HUES6 (cell line): ENCODE measurements around the gene ANKRD13B.
"Not testable (repeated sequence)": the region's sequence is repeated elsewhere in the genome, so short reads cannot be mapped to it uniquely, and the experiment has no call there.

Source experiments
- H3K27ac ChIP-seq: 2 replicates; pipeline ENCODE4 v1.7.0; 2013; ENCODE audit warnings: low read depth, mild to moderate bottlenecking, low read length, inconsistent platforms
- H3K27me3 ChIP-seq: 2 replicates; pipeline ENCODE4 v1.6.1; 2013; ENCODE audit warnings: low read length; ENCODE audit not compliant: control insufficient read depth, insufficient read depth
- H3K36me3 ChIP-seq: 2 replicates; pipeline ENCODE4 v1.6.1; 2013; ENCODE audit warnings: low read length; ENCODE audit not compliant: control insufficient read depth, insufficient read depth
- H3K4me1 ChIP-seq: 2 replicates; pipeline ENCODE4 v1.6.1; 2013; ENCODE audit warnings: low read length; ENCODE audit not compliant: control insufficient read depth, insufficient read depth
- H3K4me3 ChIP-seq: 2 replicates; pipeline ENCODE4 v1.5.1; 2013; ENCODE audit warnings: low read depth, low read length
- H3K9ac ChIP-seq: one replicate; pipeline ENCODE4 v1.6.1; 2013; ENCODE audit warnings: mild to moderate bottlenecking, low read length
- H3K9me3 ChIP-seq: 2 replicates; pipeline ENCODE4 v1.6.1; 2013; ENCODE audit warnings: low read depth, low read length; ENCODE audit not compliant: control insufficient read depth, insufficient read depth

The ANKRD13B gene

DNA sequence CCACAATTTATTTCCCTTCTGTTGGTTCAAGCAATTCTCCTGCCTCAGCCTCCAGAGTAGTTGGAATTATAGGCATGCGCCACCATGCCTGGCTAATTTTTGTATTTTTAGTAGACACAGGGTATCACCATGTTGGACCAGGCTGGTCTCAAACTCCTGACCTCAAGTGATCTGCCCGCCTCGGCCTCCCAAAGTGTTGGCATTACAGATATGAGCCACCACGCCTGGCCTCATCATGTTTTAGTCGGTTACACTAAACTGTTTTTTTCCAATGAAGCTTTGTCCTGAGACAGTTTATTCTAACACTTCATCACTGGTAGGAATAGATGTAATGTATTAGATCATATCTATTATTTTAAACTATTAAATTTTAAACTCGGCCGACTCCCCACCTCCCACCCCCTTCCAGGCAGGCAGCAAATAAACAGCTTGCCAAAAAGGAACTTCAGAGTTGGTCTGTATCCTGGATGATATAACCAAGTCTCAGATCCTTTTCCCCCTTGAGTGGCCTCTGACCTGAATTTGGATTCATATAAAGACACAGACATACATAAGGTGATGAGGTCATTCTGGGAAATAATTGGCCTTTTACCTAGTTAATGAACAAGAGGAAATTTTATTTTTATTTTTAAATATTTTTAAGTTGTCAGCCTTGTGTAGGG lies 48.2 kb downstream of the ANKRD13B start:
- peaks cover 4% of the 10 kb centered on the region; the same call in 1 of the 2 replicates for H3K36me3 ChIP-seq
- H3K9me3 ChIP-seq: no peaks in the 10 kb centered on the region
- no peaks in the 10 kb centered on the region for H3K27me3 ChIP-seq
- H3K9ac ChIP-seq: no peak overlapping the region
- H3K4me3 ChIP-seq: no peak overlapping the region
- H3K4me1 ChIP-seq: peaks cover 19% of the 10 kb centered on the region
- H3K27ac ChIP-seq: no peak overlapping the region

DNA sequence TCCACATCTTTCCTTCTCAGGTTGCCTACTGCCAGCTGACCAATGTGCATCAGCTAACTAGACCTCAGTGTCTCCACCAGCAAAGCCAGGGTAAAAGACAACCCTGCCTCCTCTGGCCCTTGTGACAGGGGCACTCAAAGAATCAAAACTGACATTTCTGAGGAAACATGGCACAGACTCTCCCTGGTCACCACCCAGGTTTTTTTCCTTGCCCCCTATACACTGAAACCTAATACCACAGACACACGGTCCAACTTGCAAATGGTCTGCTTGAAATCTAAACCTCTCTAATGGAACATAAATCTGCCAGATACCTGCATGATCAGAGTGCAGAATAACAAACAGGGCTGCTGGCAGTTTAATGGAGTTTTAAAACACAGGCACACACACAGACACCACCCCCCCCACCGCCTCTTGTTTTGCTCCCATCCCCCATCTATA lies 49.3 kb downstream of the ANKRD13B start:
- no peaks in the 10 kb centered on the region for H3K36me3 ChIP-seq
- H3K27me3 ChIP-seq: no peaks in the 10 kb centered on the region
- H3K9me3 ChIP-seq: no peaks in the 10 kb centered on the region
- H3K27ac ChIP-seq: no peak overlapping the region
- H3K4me3 ChIP-seq: no peak overlapping the region
- peaks cover 19% of the 10 kb centered on the region for H3K4me1 ChIP-seq
- H3K9ac ChIP-seq: no peak overlapping the region

DNA sequence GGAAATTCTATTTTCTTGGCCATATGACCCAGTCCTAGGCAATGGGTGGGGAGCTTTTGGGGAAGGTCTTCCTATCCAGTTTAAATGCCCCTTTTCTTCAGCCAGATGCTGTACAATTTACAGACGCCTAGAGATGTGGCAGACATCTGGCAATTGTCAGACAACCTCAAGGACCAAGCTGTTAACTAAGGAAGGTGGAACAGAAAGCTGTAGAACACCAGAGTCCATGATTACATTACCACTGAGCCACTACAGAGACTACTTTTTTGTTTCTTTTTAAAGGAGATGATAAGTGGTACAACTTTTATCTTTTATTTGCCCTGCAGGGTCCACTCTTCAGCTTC lies 50.9 kb downstream of the ANKRD13B start:
- Histone ChIP-seq H3K9me3 (no peaks in the 10 kb centered on the region), H3K4me1 (peaks cover 19% of the 10 kb centered on the region), H3K27me3 (no peaks in the 10 kb centered on the region), H3K4me3 (no peak overlapping the region), H3K9ac (no peak overlapping the region), H3K27ac (no peak overlapping the region), H3K36me3 (no peaks in the 10 kb centered on the region)

DNA sequence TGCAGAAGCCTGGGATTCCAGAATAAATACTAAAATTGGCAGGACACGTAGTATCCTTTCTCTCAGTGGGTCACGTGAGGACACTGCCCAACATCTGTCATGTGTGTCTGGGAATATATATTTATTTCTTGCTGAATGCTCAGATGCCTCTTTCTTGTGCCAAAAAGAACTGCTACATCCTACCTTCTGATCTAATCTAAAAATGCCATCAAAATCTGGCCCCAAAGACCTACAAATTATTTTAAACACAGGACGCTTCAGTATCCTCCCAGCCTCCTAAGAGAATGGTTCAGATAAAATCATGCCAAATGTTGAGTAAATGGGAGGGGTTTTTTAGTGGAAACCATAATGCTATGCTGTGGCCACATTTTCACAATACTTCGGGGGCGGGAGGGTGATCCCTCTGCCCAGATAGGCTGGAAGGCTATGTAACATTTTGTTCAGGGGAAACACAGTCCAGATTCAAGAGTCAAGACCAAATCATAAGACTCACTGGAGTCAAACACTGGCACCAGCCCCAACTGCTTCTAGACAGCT lies 52.7 kb downstream of the ANKRD13B start:
- Histone ChIP-seq H3K36me3 (no peaks in the 10 kb centered on the region), H3K9me3 (no peaks in the 10 kb centered on the region), H3K4me1 (peaks cover 8% of the 10 kb centered on the region; the same call in 1 of the 2 replicates), H3K9ac (no peak overlapping the region), H3K27ac (no peak overlapping the region), H3K4me3 (no peak overlapping the region), H3K27me3 (no peaks in the 10 kb centered on the region)

DNA sequence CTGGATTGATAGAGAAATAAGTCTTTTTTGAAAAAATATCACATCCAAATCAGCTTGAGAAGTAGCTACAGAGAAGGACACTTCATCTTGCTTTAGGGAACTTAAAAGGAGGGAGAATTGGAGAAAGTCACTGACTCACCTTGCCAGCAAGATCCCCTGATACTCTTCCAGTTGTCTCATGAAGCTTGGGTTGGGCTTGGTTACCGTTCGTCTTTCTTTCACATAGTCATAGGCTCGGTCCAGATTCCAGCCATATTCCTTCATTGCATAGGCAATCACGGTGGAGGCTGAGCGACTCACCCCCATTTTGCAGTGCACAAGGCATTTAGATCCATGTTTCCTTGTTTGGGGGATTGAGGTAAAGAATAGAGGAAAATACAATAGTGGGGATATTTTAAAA lies 55.1 kb downstream of the ANKRD13B start:
- H3K27me3 ChIP-seq: no peaks in the 10 kb centered on the region
- no peaks in the 10 kb centered on the region for H3K9me3 ChIP-seq
- H3K4me1 ChIP-seq: no peaks in the 10 kb centered on the region
- H3K4me3 ChIP-seq: no peak overlapping the region
- H3K9ac ChIP-seq: no peak overlapping the region
- no peak overlapping the region for H3K27ac ChIP-seq
- H3K36me3 ChIP-seq: no peaks in the 10 kb centered on the region

DNA sequence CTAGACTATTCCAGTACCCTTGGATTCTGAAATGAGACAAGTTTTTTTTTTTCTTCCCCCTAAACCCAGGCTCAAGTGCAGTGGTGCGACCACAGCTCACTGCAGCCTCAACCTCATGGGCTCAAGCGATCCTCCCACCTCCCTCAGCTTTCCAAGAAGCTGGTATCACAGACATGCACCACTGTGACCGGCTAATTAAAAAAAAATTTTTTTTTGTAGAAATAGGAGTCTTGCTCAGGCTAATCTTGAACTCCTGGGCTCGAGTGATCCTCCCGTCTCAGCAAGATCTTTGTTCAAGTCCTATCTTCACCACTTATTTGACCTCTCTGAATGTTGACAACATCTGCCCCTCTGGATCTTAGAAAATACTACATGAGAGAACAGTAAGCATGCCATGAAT lies 56.4 kb downstream of the ANKRD13B start:
- no peak overlapping the region for H3K9ac ChIP-seq
- no peaks in the 10 kb centered on the region for H3K36me3 ChIP-seq
- no peaks in the 10 kb centered on the region for H3K4me1 ChIP-seq
- H3K27ac ChIP-seq: no peak overlapping the region
- no peaks in the 10 kb centered on the region for H3K9me3 ChIP-seq
- H3K4me3 ChIP-seq: no peak overlapping the region
- H3K27me3 ChIP-seq: no peaks in the 10 kb centered on the region

DNA sequence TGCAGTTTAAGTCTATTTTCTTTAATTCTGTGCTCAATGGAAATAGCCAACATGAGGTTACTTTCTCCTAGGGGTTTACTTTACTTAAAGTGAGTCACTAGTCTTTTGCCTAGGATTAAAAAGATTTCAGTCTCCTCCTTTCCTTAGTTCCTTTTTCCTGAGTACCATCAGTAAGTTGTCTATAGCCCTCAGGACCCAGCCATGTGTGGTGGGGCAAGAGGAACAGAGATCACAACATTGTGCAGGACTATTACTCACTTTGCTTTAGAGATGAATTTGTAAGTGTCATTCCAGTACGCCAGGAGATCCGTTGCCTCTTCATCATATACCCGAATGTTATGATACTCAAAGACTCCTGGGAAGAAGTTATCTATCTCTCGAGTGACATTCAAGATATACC lies 57.5 kb downstream of the ANKRD13B start:
- no peak overlapping the region for H3K27ac ChIP-seq
- no peaks in the 10 kb centered on the region for H3K9me3 ChIP-seq
- H3K27me3 ChIP-seq: no peaks in the 10 kb centered on the region
- no peak overlapping the region for H3K4me3 ChIP-seq
- no peaks in the 10 kb centered on the region for H3K36me3 ChIP-seq
- no peak overlapping the region for H3K9ac ChIP-seq
- H3K4me1 ChIP-seq: no peaks in the 10 kb centered on the region

DNA sequence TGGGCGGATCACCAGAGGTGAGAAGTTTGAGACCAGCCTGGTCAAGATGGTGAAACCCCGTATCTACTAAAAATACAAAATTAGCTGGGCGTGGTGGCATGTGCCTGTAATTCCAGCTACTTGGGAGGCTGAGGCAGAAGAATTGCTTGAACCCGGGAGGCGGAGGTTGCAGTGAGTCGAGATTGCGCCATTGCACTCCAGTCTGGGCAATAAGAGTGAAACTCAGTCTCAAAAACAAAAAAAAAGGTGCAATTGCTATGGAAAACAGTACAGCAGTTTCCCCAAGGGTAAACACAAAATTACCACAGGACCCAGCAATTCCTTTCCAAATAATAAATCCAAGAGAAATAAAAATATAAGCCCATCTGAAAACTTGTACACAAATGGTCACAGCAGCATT lies 59.0 kb downstream of the ANKRD13B start:
- not testable (repeated sequence) for H3K4me3 ChIP-seq, H3K36me3 ChIP-seq, H3K9ac ChIP-seq, H3K4me1 ChIP-seq, H3K9me3 ChIP-seq, H3K27me3 ChIP-seq, H3K27ac ChIP-seq

DNA sequence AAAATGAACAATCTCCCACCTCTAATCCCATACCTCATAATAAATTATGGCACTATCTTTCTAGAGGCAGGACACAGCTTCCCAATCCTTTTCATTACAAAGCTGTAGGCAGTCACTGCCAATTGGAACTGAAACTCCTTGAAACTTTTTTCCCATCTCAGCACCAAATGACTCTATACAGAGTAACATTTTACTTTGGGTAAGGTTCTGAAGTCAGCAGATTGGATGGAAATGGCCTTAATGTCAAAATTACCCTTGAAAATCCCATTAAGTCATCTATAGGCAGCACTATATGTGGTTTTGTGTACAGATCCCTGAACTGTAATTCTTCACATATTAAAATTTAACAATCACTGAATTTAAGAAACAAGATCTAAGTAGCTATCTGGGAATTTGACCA lies 60.0 kb downstream of the ANKRD13B start:
- Histone ChIP-seq H3K4me1 (no peaks in the 10 kb centered on the region), H3K36me3 (no peaks in the 10 kb centered on the region), H3K4me3 (no peak overlapping the region), H3K27me3 (no peaks in the 10 kb centered on the region), H3K27ac (no peak overlapping the region), H3K9me3 (no peaks in the 10 kb centered on the region), H3K9ac (no peak overlapping the region)

DNA sequence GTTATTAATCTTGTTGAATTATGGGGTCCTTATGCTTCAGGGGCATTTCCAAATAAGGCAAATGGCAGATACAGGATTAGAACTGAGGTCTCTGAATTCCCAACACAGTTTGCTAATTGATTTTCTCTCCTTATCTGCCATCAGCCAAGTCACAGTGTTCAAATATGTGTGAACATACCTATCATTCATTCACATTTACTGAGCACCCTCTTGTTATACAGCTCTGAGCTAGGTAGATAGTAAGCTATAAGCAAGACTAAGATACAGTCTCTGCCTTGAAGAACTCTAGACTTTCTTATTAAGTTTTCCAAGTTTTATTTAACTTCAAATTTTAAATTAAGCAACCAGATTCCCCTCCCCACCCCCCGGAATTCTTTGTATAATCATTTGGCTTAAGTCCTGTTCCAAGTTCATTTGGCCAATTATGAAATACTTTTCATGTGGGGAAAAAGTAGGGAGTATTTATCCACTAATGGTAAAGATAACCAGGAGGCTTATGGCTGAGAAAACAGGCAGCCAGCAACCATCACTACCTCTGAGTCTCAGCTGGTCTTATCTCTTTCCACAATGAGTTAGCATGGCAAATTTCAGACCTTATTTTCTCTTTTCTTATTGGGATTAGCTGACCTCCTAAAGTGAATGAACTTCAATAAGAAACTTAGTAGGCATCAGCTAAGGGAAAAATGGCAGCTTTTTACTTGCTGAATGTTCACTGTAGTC lies 61.2 kb downstream of the ANKRD13B start:
- H3K4me3 ChIP-seq: no peak overlapping the region
- H3K4me1 ChIP-seq: no peaks in the 10 kb centered on the region
- no peaks in the 10 kb centered on the region for H3K36me3 ChIP-seq
- no peak overlapping the region for H3K27ac ChIP-seq
- H3K9me3 ChIP-seq: no peaks in the 10 kb centered on the region
- no peak overlapping the region for H3K9ac ChIP-seq
- H3K27me3 ChIP-seq: no peaks in the 10 kb centered on the region

DNA sequence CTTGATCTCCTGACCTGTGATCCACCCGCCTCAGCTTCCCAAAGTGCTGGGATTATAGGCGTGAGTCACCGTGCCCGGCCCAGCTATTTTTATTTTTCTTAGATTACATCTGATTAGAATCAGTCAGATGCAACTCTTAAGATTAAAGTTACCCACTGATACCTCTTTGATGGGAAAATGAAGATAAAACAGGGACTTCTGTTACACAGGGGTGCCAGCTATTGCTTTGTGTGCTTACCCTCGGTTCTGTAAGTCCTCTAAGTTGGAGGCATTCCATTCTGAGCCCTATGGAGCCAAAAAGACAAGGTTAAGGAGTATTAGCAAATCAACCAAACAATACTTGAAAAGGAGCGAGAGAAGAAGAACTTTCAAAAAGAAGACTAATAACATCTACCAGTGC lies 62.4 kb downstream of the ANKRD13B start:
- Histone ChIP-seq H3K4me3 (no peak overlapping the region), H3K27ac (no peak overlapping the region), H3K9ac (no peak overlapping the region), H3K9me3 (no peaks in the 10 kb centered on the region), H3K27me3 (no peaks in the 10 kb centered on the region), H3K36me3 (no peaks in the 10 kb centered on the region), H3K4me1 (no peaks in the 10 kb centered on the region)
